Neuronal stem cell (in vitro differentiated cells): Measurements from ENCODE around the gene CDC42EP1.
A peak's percentile ranks its signal among the peaks of the same experiment; 100 is the strongest.

Experiments
- DNase-seq: peaks from one replicate; pipeline ENCODE4 v3.0.0-alpha.2; 2013; ENCODE audit warnings: low spot score
- H2AFZ ChIP-seq: one replicate; pipeline ENCODE4 v1.6.1; 2013; ENCODE audit warnings: mild to moderate bottlenecking, low read length, inconsistent platforms
- H2AK5ac ChIP-seq: 2 replicates; pipeline ENCODE4 v1.6.1; 2013; ENCODE audit warnings: low read depth, mild to moderate bottlenecking, inconsistent platforms, low read length, moderate library complexity, mixed read lengths
- H2BK120ac ChIP-seq: 2 replicates; pipeline ENCODE4 v1.6.1; 2013; ENCODE audit warnings: low read depth, mild to moderate bottlenecking, inconsistent platforms, low read length, moderate library complexity, mixed read lengths
- H2BK12ac ChIP-seq: one replicate; pipeline ENCODE4 v1.6.1; 2013; ENCODE audit warnings: low read length, inconsistent platforms
- H2BK15ac ChIP-seq: 2 replicates; pipeline ENCODE4 v1.6.1; 2013; ENCODE audit warnings: mild to moderate bottlenecking, low read length, inconsistent platforms, mixed read lengths
- H2BK5ac ChIP-seq: one replicate; pipeline ENCODE4 v1.6.1; 2013; ENCODE audit warnings: inconsistent platforms, mild to moderate bottlenecking, low read length, moderate library complexity
- H3K14ac ChIP-seq: one replicate; pipeline ENCODE4 v1.6.1; 2013; ENCODE audit warnings: low read length, inconsistent platforms
- H3K18ac ChIP-seq: 2 replicates; pipeline ENCODE4 v1.6.1; 2013; ENCODE audit warnings: low read length, inconsistent platforms
- H3K23ac ChIP-seq: 2 replicates; pipeline ENCODE4 v1.6.1; 2013; ENCODE audit warnings: low read depth, mild to moderate bottlenecking, mixed read lengths, low read length, inconsistent platforms; ENCODE audit not compliant: poor library complexity
- H3K27ac ChIP-seq: replicated peaks from 3 replicates; pipeline ENCODE4 v1.5.1; 2013; ENCODE audit warnings: low read length, inconsistent platforms
- H3K27me3 ChIP-seq, 3 experiments: 2 replicates each; pipeline ENCODE4 v1.6.1; 2013; ENCODE audit warnings: low read length in 3 of 3, mild to moderate bottlenecking in 2 of 3, inconsistent platforms in 1 of 3, low read depth in 1 of 3, mixed read lengths in 1 of 3, moderate library complexity in 1 of 3; ENCODE audit not compliant: control insufficient read depth in 3 of 3, insufficient read depth in 3 of 3
- H3K36me3 ChIP-seq, 2 donors: replicated peaks in 1 of 2; 2 replicates each; pipeline ENCODE4 v1.6.1; 2013; ENCODE audit warnings: low read length in 2 of 2; ENCODE audit not compliant: control insufficient read depth in 2 of 2, insufficient read depth in 2 of 2
- H3K4ac ChIP-seq: 2 replicates; pipeline ENCODE4 v1.6.1; 2013; ENCODE audit warnings: inconsistent platforms, mild to moderate bottlenecking, low read length, moderate library complexity
- H3K4me1 ChIP-seq, 2 donors: 1 replicate in 1 of 2; 2 replicates in 1 of 2; pipeline ENCODE4 v1.6.1; 2013; ENCODE audit warnings: low read length in 2 of 2, low read depth in 1 of 2; ENCODE audit not compliant: control insufficient read depth in 2 of 2, insufficient read depth in 1 of 2
- H3K4me2 ChIP-seq: one replicate; pipeline ENCODE4 v1.6.1; 2013; ENCODE audit warnings: mild to moderate bottlenecking, low read length, inconsistent platforms; ENCODE audit not compliant: insufficient read depth, poor library complexity, severe bottlenecking
- H3K4me3 ChIP-seq, 2 donors: 2 replicates each; pipeline ENCODE4 v1.5.1; 2013; ENCODE audit warnings: low read length in 2 of 2, mild to moderate bottlenecking in 2 of 2, inconsistent platforms in 1 of 2, moderate library complexity in 1 of 2
- H3K79me1 ChIP-seq: one replicate; pipeline ENCODE4 v1.6.1; 2013; ENCODE audit warnings: low read depth, mild to moderate bottlenecking, inconsistent platforms, low read length, moderate library complexity
- H3K9ac ChIP-seq: one replicate; pipeline ENCODE4 v1.6.1; 2013; ENCODE audit warnings: mild to moderate bottlenecking, low read depth, low read length, inconsistent platforms; ENCODE audit not compliant: poor library complexity
- H3K9me3 ChIP-seq, 2 donors: replicated peaks in 1 of 2; 2 replicates each; pipeline versions ENCODE3 to v1.6.1; 2013; ENCODE audit warnings: low read length in 2 of 2, mild to moderate bottlenecking in 2 of 2, inconsistent platforms in 1 of 2, low read depth in 1 of 2, mixed read lengths in 1 of 2, moderate library complexity in 1 of 2; ENCODE audit not compliant: control insufficient read depth in 2 of 2, insufficient read depth in 1 of 2
- H4K8ac ChIP-seq: one replicate; pipeline ENCODE4 v1.6.1; 2013; ENCODE audit warnings: low read depth, mild to moderate bottlenecking, inconsistent platforms, low read length, moderate library complexity
- H4K91ac ChIP-seq: one replicate; pipeline ENCODE4 v1.6.1; 2013; ENCODE audit warnings: low read length, low read depth, mild to moderate bottlenecking, inconsistent platforms; ENCODE audit not compliant: poor library complexity
- WGBS, 2 donors: extraction: QIAGEN DNeasy Blood & Tissue Kit; methylation state at CpG; one replicate each; pipeline ENCODE4 v1.1.7; 2013; ENCODE audit warnings: missing lambda C conversion rate in 2 of 2, mixed read lengths in 1 of 2; ENCODE audit not compliant: insufficient read length in 2 of 2, insufficient replicate concordance in 1 of 2; ENCODE audit errors: extremely low coverage in 2 of 2; 5-methylcytosine and 5-hydroxymethylcytosine counted together

CDC42EP1 gene

GRCh38 chr22:37571258-37571991 lies 11.1 kb downstream of the CDC42EP1 start:
- Histone ChIP-seq H3K9me3 (peaks cover 0 to 2% of the 10 kb centered on the region in 2 donors), H3K4me2 (no peak overlapping the region), H3K4ac (no peak overlapping the region), H2AK5ac (no peak overlapping the region), H4K91ac (no peak overlapping the region), H3K23ac (no peak overlapping the region), H3K4me1 (peaks cover 0 to 1% of the 10 kb centered on the region in 2 donors), H3K27ac (no peak overlapping the region), H3K79me1 (peaks cover 2% of the 10 kb centered on the region), H2BK5ac (no peak overlapping the region), H3K36me3 (peaks cover 5 to 30% of the 10 kb centered on the region in 2 donors), H3K4me3 (no peak overlapping the region), H3K9ac (no peak overlapping the region), H4K8ac (no peak overlapping the region), H2AFZ (no peak overlapping the region), H3K14ac (no peak overlapping the region), H3K18ac (no peak overlapping the region), H2BK120ac (no peak overlapping the region), H3K27me3 (no peaks in the 10 kb centered on the region), H2BK12ac (no peak overlapping the region), H2BK15ac (no peak overlapping the region)
- no CpG with 5 or more reads among the region's 16 CpGs for WGBS, 2 donors
- DNase-seq = no peak

GRCh38 chr22:37571992-37572373 lies 11.7 kb downstream of the CDC42EP1 start:
- H3K27ac ChIP-seq = no peak overlapping the region
- no peak overlapping the region for H3K23ac ChIP-seq
- peaks cover 0 to 1% of the 10 kb centered on the region in 2 donors for H3K4me1 ChIP-seq
- no peak overlapping the region for H3K4me3 ChIP-seq
- DNase-seq = no peak
- no peak overlapping the region for H3K14ac ChIP-seq
- H2AK5ac ChIP-seq = no peak overlapping the region
- no peak overlapping the region for H2BK120ac ChIP-seq
- H4K91ac ChIP-seq = no peak overlapping the region
- H3K4me2 ChIP-seq = no peak overlapping the region
- no peak overlapping the region for H3K9ac ChIP-seq
- no peak overlapping the region for H2AFZ ChIP-seq
- no peak overlapping the region for H3K18ac ChIP-seq
- H3K4ac ChIP-seq = no peak overlapping the region
- H2BK12ac ChIP-seq = no peak overlapping the region
- H3K79me1 ChIP-seq = peaks cover 2% of the 10 kb centered on the region
- H4K8ac ChIP-seq = no peak overlapping the region
- H3K9me3 ChIP-seq = peaks cover 0 to 2% of the 10 kb centered on the region in 2 donors
- peaks cover 2 to 24% of the 10 kb centered on the region in 2 donors for H3K36me3 ChIP-seq
- H2BK15ac ChIP-seq = no peak overlapping the region
- no peaks in the 10 kb centered on the region for H3K27me3 ChIP-seq
- H2BK5ac ChIP-seq = no peak overlapping the region
- no CpG with 5 or more reads among the region's 8 CpGs for WGBS, 2 donors

- Histone ChIP-seq H3K14ac (no peak overlapping the region), H3K79me1 (no peaks in the 10 kb centered on the region), H4K91ac (no peak overlapping the region), H3K9ac (no peak overlapping the region), H3K9me3 (peaks cover 0 to 2% of the 10 kb centered on the region in 2 donors), H3K4me3 (no peak overlapping the region), H3K4me2 (no peak overlapping the region), H3K23ac (no peak overlapping the region), H2BK12ac (no peak overlapping the region), H3K18ac (peak overlapping the region; percentile 48), H3K4me1 (no peaks in the 10 kb centered on the region), H2BK15ac (no peak overlapping the region), H3K36me3 (no peaks in the 10 kb centered on the region), H2AK5ac (no peak overlapping the region), H4K8ac (no peak overlapping the region), H2BK120ac (no peak overlapping the region), H3K27ac (no peak overlapping the region), H2BK5ac (no peak overlapping the region), H3K27me3 (no peaks in the 10 kb centered on the region), H3K4ac (no peak overlapping the region), H2AFZ (no peak overlapping the region)
- no CpG with 5 or more reads among the region's 10 CpGs for WGBS, 2 donors
- no peak for DNase-seq
Observed at GRCh38 chr22:37575490-37576003, 15.3 kb downstream of the CDC42EP1 start.

GRCh38 chr22:37578002-37578401 lies 17.7 kb downstream of the CDC42EP1 start:
- no peak overlapping the region for H3K14ac ChIP-seq
- no peaks in the 10 kb centered on the region for H3K4me1 ChIP-seq
- H3K79me1 ChIP-seq = no peaks in the 10 kb centered on the region
- H2AK5ac ChIP-seq = no peak overlapping the region
- no peak overlapping the region for H3K4ac ChIP-seq
- no CpG with 5 or more reads among the region's 5 CpGs for WGBS, 2 donors
- no peak overlapping the region for H3K9ac ChIP-seq
- no peak overlapping the region for H2BK120ac ChIP-seq
- H3K4me2 ChIP-seq = no peak overlapping the region
- no peak overlapping the region for H2AFZ ChIP-seq
- no peak overlapping the region for H2BK12ac ChIP-seq
- DNase-seq = no peak
- H4K91ac ChIP-seq = no peak overlapping the region
- H3K18ac ChIP-seq = no peak overlapping the region
- no peak overlapping the region for H2BK5ac ChIP-seq
- no peak overlapping the region for H3K23ac ChIP-seq
- H3K36me3 ChIP-seq = no peaks in the 10 kb centered on the region
- H3K27ac ChIP-seq = no peak overlapping the region
- H2BK15ac ChIP-seq = no peak overlapping the region
- H3K9me3 ChIP-seq = peaks cover 0 to 2% of the 10 kb centered on the region in 2 donors
- H3K27me3 ChIP-seq = peaks cover 0 to 15% (median 0%) of the 10 kb centered on the region in 3 experiments
- no peak overlapping the region for H3K4me3 ChIP-seq
- no peak overlapping the region for H4K8ac ChIP-seq
